Measurements from ENCODE around the gene TOM1L2. TPM values are rescaled to one million over a fixed set of nuclear protein-coding genes. Genes with fewer than 3 reads are reported as not detected.
"Not testable (repeated sequence)": the region's sequence is repeated elsewhere in the genome, so short reads cannot be mapped to it uniquely, and the experiment has no call there.

The TOM1L2 gene
- total and polyA plus RNA-seq, 11 donors, result 122 to 345 (median 247) TPM

DNA sequence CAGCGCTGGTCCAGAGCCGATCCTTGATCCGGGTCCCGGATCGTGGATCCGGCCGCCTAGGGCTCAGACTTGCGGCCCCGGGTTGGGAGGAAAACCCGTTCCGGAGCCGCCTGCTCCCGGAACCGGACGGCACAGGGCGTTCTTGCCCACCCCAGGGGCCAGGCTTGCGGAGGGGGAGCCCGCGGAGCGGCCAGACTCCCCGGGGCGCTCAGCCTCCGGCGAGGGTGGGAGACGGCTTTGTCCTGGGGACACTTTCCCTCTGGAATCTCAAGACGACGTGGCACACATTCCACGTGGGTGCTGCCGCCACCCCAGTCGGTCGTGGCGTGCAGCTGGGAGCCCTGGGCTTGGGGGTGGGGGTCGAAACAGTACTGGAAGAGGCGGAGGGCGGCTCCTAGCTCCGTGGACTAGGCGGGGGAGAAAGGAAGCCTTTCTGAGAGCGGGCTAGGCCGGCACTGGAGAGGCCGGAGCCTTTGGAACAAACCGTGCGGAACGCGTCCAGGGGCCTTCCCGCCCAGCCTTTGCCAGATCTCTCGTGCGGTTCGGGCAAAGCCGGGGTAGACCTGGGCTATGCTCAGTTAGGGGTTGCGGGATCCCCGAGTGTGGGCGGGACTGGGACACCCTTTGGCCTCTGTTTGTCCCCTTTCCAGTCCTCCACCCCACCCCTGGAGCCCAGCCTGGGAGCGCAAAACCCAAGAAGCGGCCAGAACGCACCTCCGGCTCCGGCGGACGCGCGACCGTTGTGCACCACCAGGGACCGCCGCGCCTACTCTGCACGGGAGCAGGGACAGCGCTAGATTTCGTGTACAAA lies 161.9 kb downstream of the TOM1L2 start:
- H3K4me1 ChIP-seq, result peaks cover 9 to 86% (median 40%) of the 10 kb centered on the region in 12 donors
- peak in 3 of 5 donors; percentile 52 to 81 (median 66) for DNase-seq
- intact Hi-C loops (cut with DNase I), result loop anchor here in 9 of 10 donors (2.0 to 10.0 kb wide), 10 partner anchors 105 to 227 kb away; partner anchors contain the start of genes ATPAF2 (in 3 of the 9), GID4 (in 3 of the 9) and RAI1 (in 2 of the 9)

DNA sequence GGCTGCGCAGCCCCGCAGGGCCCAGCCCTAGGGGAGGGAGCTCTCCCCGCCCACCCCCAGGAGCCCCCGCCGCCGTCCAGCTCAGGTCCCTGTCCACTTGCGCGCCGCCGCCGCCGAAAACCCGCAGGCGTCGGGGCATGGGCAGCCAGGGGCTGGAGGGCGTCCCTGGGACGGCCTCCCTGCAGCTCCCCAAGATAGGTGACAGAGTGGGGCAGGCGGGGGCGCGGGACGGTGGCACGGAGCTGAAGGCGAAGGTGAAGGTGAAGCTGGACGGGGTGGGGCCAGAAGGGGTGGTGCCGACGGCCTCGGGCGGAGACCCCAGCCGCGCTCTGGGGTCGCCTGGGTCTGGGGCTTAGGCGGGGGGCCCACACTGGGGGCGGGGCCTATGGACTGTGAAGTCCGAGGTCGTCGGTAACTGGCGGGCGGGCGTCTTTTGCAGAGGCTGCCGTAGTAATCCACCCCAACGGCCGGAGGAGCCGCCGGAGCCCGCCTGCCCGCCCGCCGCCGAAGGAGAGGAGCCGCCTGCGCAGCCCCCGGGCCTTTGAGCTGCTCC lies 162.6 kb downstream of the TOM1L2 start:
- intact Hi-C loops (cut with DNase I), result loop anchor here in 9 of 10 donors (2.0 to 10.0 kb wide), 10 partner anchors 105 to 228 kb away; partner anchors contain the start of genes ATPAF2 (in 3 of the 9), GID4 (in 3 of the 9) and RAI1 (in 2 of the 9)
- Histone ChIP-seq H3K4me1 (peaks cover 9 to 85% (median 40%) of the 10 kb centered on the region in 12 donors), H3K27ac (peak overlapping the region in 10 of 12 donors; percentile 1 to 84 (median 60)), H3K9me3 (no peaks in the 10 kb centered on the region), H3K4me3 (peak overlapping the region in 10 of 12 donors; percentile 21 to 46 (median 30)), H3K27me3 (no peaks in the 10 kb centered on the region), H3K36me3 (peaks cover 0 to 39% (median 13%) of the 10 kb centered on the region in 9 donors)
- DNase-seq (no peak), ATAC-seq (no peak)
- no peak for TF ChIP-seq POLR2A (IDR thresholded peaks at IDR 0.05)
- TF ChIP-seq, protein P1, sequence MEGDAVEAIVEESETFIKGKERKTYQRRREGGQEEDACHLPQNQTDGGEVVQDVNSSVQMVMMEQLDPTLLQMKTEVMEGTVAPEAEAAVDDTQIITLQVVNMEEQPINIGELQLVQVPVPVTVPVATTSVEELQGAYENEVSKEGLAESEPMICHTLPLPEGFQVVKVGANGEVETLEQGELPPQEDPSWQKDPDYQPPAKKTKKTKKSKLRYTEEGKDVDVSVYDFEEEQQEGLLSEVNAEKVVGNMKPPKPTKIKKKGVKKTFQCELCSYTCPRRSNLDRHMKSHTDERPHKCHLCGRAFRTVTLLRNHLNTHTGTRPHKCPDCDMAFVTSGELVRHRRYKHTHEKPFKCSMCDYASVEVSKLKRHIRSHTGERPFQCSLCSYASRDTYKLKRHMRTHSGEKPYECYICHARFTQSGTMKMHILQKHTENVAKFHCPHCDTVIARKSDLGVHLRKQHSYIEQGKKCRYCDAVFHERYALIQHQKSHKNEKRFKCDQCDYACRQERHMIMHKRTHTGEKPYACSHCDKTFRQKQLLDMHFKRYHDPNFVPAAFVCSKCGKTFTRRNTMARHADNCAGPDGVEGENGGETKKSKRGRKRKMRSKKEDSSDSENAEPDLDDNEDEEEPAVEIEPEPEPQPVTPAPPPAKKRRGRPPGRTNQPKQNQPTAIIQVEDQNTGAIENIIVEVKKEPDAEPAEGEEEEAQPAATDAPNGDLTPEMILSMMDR (IDR thresholded peaks at IDR 0.05), result no peak
- 70 to 83% (median 71%) methylated on average over 32 to 52 of the region's 52 CpGs for WGBS, 4 donors

More for the DNA sequence above, 161.9 kb downstream of the TOM1L2 start:
- peak overlapping the region; percentile 1 to 84 (median 60) for H3K27ac ChIP-seq
- H3K9me3 ChIP-seq, result no peaks in the 10 kb centered on the region
- peak in 3 of 4 donors; percentile 11 to 30 (median 15) for ATAC-seq
- 60 to 70% (median 62%) methylated on average over 51 to 68 of the region's 68 CpGs for WGBS, 4 donors
- H3K4me3 ChIP-seq, result peak overlapping the region in 10 of 12 donors; percentile 21 to 46 (median 30)
- TF ChIP-seq, protein P1 (IDR thresholded peaks at IDR 0.05), result no peak
- no peak for TF ChIP-seq POLR2A (IDR thresholded peaks at IDR 0.05)
- peaks cover 0 to 46% (median 11%) of the 10 kb centered on the region in 9 donors for H3K36me3 ChIP-seq
- no peaks in the 10 kb centered on the region for H3K27me3 ChIP-seq

DNA sequence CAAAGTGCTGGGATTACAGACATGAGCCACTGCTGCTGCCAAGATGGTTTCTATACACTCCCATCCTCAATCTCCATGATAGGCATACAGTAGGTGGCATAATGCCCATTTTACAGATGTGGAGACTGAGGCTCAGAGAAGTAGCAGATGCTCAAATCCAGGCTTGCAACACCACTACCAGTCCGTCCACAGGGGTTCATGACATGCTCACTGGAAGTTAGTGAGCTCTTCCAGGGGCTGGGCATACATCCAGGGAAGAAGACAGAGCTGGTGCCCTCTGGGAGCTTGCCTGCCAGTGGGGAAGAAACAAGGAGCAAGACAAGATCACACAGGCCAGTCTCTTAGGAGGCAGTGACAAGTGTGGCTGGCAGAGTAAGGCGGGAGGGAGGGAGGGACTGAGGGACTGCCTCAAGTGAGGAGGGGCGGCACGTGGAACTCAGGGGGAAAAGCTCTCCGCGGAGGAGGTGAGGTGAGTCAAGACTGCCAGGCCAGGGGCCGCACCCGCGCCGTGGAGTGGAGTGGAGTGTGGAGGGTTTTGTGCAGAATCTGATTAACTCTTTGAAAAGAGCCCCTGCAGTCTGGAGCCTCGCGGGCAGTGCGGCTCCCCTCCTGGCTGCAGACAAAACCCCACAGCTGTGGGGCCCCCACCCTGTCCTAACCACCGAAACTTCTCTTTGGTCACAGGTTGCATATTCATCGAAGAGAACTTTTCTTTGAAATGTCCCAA lies 163.3 kb downstream of the TOM1L2 start:
- TF ChIP-seq POLR2A (IDR thresholded peaks at IDR 0.05), result no peak
- TF ChIP-seq, protein P1 (IDR thresholded peaks at IDR 0.05), result no peak
- H3K4me3 ChIP-seq, result no peak overlapping the region
- peaks cover 9 to 77% (median 37%) of the 10 kb centered on the region in 12 donors for H3K4me1 ChIP-seq
- no peaks in the 10 kb centered on the region for H3K9me3 ChIP-seq
- H3K27me3 ChIP-seq, result no peaks in the 10 kb centered on the region
- DNase-seq (no peak), ATAC-seq (no peak)
- intact Hi-C loops (cut with DNase I), result no loop called here
- H3K36me3 ChIP-seq, result peaks cover 0 to 36% (median 18%) of the 10 kb centered on the region in 9 donors
- 66 to 79% (median 73%) methylated on average over 13 to 15 of the region's 15 CpGs for WGBS, 4 donors
- H3K27ac ChIP-seq, result peak overlapping the region in 2 of 12 donors; percentile 64 to 84

DNA sequence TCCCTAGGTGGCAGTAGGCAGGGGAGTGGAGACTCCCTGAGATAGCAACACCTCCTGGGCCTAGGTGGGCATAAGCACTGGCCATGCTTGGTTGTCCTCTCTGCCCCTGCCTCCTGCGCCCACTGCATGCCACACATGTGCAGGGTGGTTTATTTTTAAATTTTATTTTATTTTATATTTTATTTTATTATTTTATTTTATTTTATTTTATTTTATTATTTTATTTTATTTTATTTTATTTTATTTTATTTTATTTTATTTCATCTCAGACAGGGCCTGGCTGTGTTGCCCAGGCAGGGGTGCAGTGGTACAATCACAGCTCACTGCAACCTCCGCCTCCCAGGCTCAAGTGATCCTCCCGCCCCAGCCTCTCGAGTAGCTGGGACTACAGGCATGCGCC lies 164.0 kb downstream of the TOM1L2 start:
- H3K4me3 ChIP-seq; intact Hi-C loops (cut with DNase I); DNase-seq; ATAC-seq; H3K27me3 ChIP-seq; H3K9me3 ChIP-seq: not testable (repeated sequence)
- H3K36me3 ChIP-seq, result peaks cover 0 to 36% (median 15%) of the 10 kb centered on the region in 9 donors
- whole genome bisulfite sequencing, 4 donors, result 95 to 98% (median 96%) methylated on average over 5 of the region's 5 CpGs
- H3K4me1 ChIP-seq, result peaks cover 9 to 71% (median 33%) of the 10 kb centered on the region in 12 donors
- peak overlapping the region in 1 of 12 donors; percentile 13 for H3K27ac ChIP-seq

Data from heart left ventricle (tissue), 16 donors.